Tibial artery (tissue), 4 donors: Measurements from ENCODE around the gene ANKRD11.
A peak's percentile ranks its signal among the peaks of the same experiment; 100 is the strongest.

ENCODE experiments used
- DNase-seq, 2 donors: peaks; one replicate each; pipeline ENCODE4 v3.0.0-alpha.2; 2019
- H3K27ac ChIP-seq, 2 donors: fragments of 200-600 bp; sonication (generic) in 1 of 2; 1 replicate in 1 of 2; 2 replicates in 1 of 2; pipeline ENCODE4 v1.5.1; 2018 to 2019; ENCODE audit warnings: mild to moderate bottlenecking in 1 of 2
- H3K27me3 ChIP-seq, 2 donors: fragments of 200-600 bp; sonication (generic) in 1 of 2; one replicate each; pipeline versions ENCODE4 v1.5.1 to v1.6.0; 2016 to 2019
- H3K36me3 ChIP-seq, 3 donors: fragments of 200-600 bp; sonication (generic) in 2 of 3; one replicate each; pipeline ENCODE4 v1.5.1; 2016 to 2019; ENCODE audit warnings: mild to moderate bottlenecking in 2 of 3
- H3K4me1 ChIP-seq, 4 donors: fragments of 200-600 bp; sonication (generic) in 2 of 4; 1 replicate in 3 of 4; 2 replicates in 1 of 4; pipeline ENCODE4 v1.5.1; 2016 to 2019
- H3K4me3 ChIP-seq, 2 donors: fragments of 200-600 bp; sonication (generic) in 1 of 2; 1 replicate in 1 of 2; 2 replicates in 1 of 2; pipeline ENCODE4 v1.5.1; 2018 to 2019; ENCODE audit warnings: mild to moderate bottlenecking in 2 of 2
- H3K9me3 ChIP-seq, 3 donors: fragments of 200-600 bp; sonication (generic) in 1 of 3; one replicate each; pipeline ENCODE4 v1.5.1; 2016 to 2019
- intact Hi-C: fragments of 100-400 bp; cut with DNase I; formaldehyde crosslinking; loops from one replicate; pipeline ENCODE4 v1.15.0; 2023; ENCODE audit warnings: low total_unique reads
- TF ChIP-seq, protein P1 (sequence below), 2 experiments: fragments of 200-600 bp in 1 of 2; fragments of 450-650 bp in 1 of 2; IDR thresholded peaks; one replicate each; pipeline ENCODE4 v1.5.1; 2017 to 2019; ENCODE audit warnings: antibody characterized with exemption in 2 of 2, mild to moderate bottlenecking in 1 of 2, moderate library complexity in 1 of 2

Gene ANKRD11

GRCh38 chr16:89511374-89511773 is 21.0 kb upstream of the ANKRD11 start:
- intact Hi-C loops, result no loop called here
- no peak overlapping the region for H3K4me3 ChIP-seq
- H3K27ac ChIP-seq, result no peak overlapping the region
- TF ChIP-seq, protein P1, sequence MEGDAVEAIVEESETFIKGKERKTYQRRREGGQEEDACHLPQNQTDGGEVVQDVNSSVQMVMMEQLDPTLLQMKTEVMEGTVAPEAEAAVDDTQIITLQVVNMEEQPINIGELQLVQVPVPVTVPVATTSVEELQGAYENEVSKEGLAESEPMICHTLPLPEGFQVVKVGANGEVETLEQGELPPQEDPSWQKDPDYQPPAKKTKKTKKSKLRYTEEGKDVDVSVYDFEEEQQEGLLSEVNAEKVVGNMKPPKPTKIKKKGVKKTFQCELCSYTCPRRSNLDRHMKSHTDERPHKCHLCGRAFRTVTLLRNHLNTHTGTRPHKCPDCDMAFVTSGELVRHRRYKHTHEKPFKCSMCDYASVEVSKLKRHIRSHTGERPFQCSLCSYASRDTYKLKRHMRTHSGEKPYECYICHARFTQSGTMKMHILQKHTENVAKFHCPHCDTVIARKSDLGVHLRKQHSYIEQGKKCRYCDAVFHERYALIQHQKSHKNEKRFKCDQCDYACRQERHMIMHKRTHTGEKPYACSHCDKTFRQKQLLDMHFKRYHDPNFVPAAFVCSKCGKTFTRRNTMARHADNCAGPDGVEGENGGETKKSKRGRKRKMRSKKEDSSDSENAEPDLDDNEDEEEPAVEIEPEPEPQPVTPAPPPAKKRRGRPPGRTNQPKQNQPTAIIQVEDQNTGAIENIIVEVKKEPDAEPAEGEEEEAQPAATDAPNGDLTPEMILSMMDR (IDR thresholded peaks at IDR 0.05), result no peak
- peaks cover 0 to 28% (median 19%) of the 10 kb centered on the region in 4 donors for H3K4me1 ChIP-seq
- no peaks in the 10 kb centered on the region for H3K27me3 ChIP-seq
- H3K36me3 ChIP-seq, result peaks cover 50 to 61% (median 55%) of the 10 kb centered on the region in 3 donors
- no peaks in the 10 kb centered on the region for H3K9me3 ChIP-seq
- DNase-seq, result no peak

- H3K4me1 ChIP-seq, result peaks cover 0 to 35% (median 23%) of the 10 kb centered on the region in 4 donors
- H3K4me3 ChIP-seq, result no peak overlapping the region
- H3K9me3 ChIP-seq, result no peaks in the 10 kb centered on the region
- TF ChIP-seq, protein P1 (IDR thresholded peaks at IDR 0.05), result no peak
- DNase-seq, result no peak
- no peaks in the 10 kb centered on the region for H3K27me3 ChIP-seq
- H3K27ac ChIP-seq, result no peak overlapping the region
- H3K36me3 ChIP-seq, result peaks cover 44 to 53% (median 48%) of the 10 kb centered on the region in 3 donors
- intact Hi-C loops, result no loop called here
Observed at GRCh38 chr16:89510526-89510925, 20.2 kb upstream of the ANKRD11 start.

DNA sequence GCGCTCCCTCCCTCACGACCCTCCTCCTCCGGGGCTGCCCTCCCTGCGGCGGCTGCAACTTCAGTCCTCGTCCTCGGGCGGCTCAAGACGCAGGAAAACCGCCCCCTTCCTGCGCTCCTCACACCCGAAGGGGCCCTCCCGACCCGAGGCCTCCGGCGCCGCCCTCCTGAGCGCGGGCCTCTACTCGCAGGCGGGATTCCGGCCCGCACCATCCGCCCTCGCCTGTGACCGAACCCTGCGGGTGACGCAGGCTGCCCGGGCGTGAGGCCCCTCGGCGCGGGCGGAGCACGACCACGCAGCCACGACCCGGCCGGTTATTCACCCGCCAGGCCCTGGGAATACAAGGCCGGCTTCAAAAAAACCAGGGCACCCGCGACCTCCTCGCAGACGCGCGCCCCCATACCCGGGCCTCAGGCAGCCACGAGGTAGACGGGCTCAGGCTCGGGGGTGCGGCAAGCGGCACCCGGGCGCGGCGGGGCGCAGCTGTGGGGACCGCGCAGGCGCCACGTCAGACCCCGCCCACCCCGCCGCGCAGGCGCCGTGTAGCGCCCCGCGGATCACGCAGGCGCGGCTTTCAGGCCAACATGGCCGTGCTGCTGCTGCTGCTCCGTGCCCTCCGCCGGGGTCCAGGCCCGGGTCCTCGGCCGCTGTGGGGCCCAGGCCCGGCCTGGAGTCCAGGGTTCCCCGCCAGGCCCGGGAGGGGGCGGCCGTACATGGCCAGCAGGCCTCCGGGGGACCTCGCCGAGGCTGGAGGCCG is 17.7 kb upstream of the ANKRD11 start, which contains the start of gene SPG7:
Gene SPG7 (plus strand): TSS at position 570 of the 757 bp plus-strand sequence. CDS start 15 bp downstream, at position 585.
- Histone ChIP-seq H3K4me3 (peak within 1 kb of the TSS; percentile 83 to 88), H3K9me3 (no peaks in the 10 kb centered on the region), H3K27ac (peak within 1 kb of the TSS; percentile 85 to 90), H3K27me3 (no peaks in the 10 kb centered on the region), H3K36me3 (peaks cover 19 to 28% (median 26%) of the 10 kb centered on the region in 3 donors), H3K4me1 (peaks cover 0 to 39% (median 25%) of the 10 kb centered on the region in 4 donors)
- intact Hi-C loops, result loop anchor here (10.0 kb wide), 2 partner anchors 173 to 263 kb away; no protein-coding TSS in a partner anchor
- TF ChIP-seq, protein P1 (IDR thresholded peaks at IDR 0.05), result no peak
- peak; percentile 75 to 90 for DNase-seq

DNA sequence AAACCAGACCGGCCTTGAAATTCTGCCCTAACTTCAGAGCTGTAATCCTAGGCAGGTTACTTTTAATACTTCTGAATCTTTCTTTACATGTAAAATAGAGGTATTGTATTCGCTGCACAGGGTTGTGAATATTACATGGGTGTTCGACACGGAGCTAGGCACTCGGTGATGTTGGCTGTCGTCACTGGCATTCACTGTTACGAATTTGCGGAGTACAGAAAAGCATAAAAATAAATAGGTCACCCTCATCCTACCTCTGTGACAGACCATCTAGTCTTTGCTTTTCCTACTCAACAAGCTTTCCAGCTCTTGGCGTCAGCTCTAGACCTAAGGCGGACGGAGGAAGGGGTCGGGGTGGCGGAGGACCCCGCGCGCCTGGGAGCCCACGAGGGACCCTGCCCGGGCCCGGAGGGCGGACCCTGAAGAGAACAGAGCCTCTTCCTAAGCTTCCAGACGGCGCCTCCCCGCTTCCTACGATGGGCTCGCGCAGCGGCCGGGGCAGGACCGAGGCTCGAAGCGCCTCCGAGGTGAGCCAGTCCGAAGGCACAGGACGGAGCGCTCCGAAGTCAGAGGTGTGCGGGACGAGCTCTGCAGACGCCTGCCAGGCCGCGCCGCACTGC is 17.0 kb upstream of the ANKRD11 start:
- intact Hi-C loops, result loop anchor here (10.0 kb wide), 2 partner anchors 173 to 263 kb away; no protein-coding TSS in a partner anchor
- no peak for DNase-seq
- TF ChIP-seq, protein P1 (IDR thresholded peaks at IDR 0.05), result no peak
- peak overlapping the region; percentile 85 to 90 for H3K27ac ChIP-seq
- H3K27me3 ChIP-seq, result no peaks in the 10 kb centered on the region
- H3K9me3 ChIP-seq, result no peaks in the 10 kb centered on the region
- peak overlapping the region; percentile 83 to 88 for H3K4me3 ChIP-seq
- H3K36me3 ChIP-seq, result peaks cover 16 to 21% (median 19%) of the 10 kb centered on the region in 3 donors
- H3K4me1 ChIP-seq, result peaks cover 0 to 39% (median 25%) of the 10 kb centered on the region in 4 donors

GRCh38 chr16:89506791-89507191 is 16.4 kb upstream of the ANKRD11 start:
- Histone ChIP-seq H3K27me3 (no peaks in the 10 kb centered on the region), H3K4me1 (peaks cover 0 to 39% (median 25%) of the 10 kb centered on the region in 4 donors), H3K27ac (peak overlapping the region in 1 of 2 donors; percentile 90), H3K9me3 (no peaks in the 10 kb centered on the region), H3K4me3 (peak overlapping the region in 1 of 2 donors; percentile 83), H3K36me3 (peaks cover 14 to 15% (median 14%) of the 10 kb centered on the region in 3 donors)
- intact Hi-C loops, result loop anchor here (10.0 kb wide), 2 partner anchors 172 to 262 kb away; no protein-coding TSS in a partner anchor
- TF ChIP-seq, protein P1 (IDR thresholded peaks at IDR 0.05), result no peak
- no peak for DNase-seq
